ENCODE data around the gene KRT9.

DNA sequence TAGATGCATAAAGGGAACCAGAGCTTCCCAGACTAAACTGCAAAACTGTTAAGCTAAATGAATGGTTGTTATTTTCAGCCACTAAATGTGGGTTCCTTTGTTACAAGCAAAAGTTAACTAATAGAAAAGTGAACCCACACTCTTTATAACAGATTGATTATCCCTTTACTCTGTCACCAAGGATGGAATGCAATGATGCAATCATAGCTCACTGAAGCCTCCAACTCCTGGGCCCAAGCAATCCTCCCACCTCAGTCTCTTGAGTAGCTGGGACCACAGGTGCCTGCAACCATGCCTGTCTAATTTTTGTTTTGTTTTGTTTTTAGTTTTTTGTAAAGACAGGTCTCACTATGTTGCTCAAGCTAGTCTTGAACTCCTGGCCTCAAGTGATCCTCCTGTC, 6.5 kb downstream of the KRT9 start:
- TF ChIP-seq HDAC2 (IDR thresholded peaks at IDR 0.05), result no peak
- TF ChIP-seq, protein P1, sequence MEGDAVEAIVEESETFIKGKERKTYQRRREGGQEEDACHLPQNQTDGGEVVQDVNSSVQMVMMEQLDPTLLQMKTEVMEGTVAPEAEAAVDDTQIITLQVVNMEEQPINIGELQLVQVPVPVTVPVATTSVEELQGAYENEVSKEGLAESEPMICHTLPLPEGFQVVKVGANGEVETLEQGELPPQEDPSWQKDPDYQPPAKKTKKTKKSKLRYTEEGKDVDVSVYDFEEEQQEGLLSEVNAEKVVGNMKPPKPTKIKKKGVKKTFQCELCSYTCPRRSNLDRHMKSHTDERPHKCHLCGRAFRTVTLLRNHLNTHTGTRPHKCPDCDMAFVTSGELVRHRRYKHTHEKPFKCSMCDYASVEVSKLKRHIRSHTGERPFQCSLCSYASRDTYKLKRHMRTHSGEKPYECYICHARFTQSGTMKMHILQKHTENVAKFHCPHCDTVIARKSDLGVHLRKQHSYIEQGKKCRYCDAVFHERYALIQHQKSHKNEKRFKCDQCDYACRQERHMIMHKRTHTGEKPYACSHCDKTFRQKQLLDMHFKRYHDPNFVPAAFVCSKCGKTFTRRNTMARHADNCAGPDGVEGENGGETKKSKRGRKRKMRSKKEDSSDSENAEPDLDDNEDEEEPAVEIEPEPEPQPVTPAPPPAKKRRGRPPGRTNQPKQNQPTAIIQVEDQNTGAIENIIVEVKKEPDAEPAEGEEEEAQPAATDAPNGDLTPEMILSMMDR (IDR thresholded peaks at IDR 0.05 in 2 of 3, conservative IDR thresholded peaks at IDR 0.05 in 1 of 3; ENCODE audit: insufficient read depth in 2 of 3, low read depth in 1 of 3, low read length in 3 of 3), result no peak
- no peak for TF ChIP-seq CBFA2T3 (IDR thresholded peaks at IDR 0.05)
- TF ChIP-seq ZNF707 (CRISPR knock-in tag; conservative IDR thresholded peaks at IDR 0.05), result no peak
